Measurements from ENCODE around the gene RALY. TPM values are rescaled to one million over a fixed set of nuclear protein-coding genes. Genes with fewer than 3 reads are reported as not detected.

Gene RALY
- total and polyA plus RNA-seq, 10 of the 15 experiments (the other 5 are each of a cell fraction or from before 2014, with no cell fraction given): 1.2 to 246 (median 137) TPM

DNA sequence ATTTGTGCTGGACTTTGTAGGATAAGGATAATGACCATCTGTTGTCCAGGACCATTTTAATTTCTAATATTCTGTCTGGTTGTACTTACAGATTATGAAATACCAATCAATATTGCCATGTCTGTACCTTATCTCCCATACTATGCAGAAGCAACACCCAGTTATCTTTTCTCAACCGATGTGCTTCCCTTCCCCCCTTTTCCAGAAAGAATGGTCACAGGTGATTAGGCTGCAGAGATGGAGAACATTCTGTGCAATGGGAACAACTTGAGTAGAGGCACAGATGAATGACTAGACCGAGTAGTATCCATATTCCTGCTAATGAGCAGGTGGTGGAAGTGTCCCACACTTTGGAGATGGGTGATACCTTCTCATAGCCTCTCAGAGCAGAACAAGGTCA lies 10.5 kb downstream of the RALY start (continued):
- TF ChIP-seq, protein P1, sequence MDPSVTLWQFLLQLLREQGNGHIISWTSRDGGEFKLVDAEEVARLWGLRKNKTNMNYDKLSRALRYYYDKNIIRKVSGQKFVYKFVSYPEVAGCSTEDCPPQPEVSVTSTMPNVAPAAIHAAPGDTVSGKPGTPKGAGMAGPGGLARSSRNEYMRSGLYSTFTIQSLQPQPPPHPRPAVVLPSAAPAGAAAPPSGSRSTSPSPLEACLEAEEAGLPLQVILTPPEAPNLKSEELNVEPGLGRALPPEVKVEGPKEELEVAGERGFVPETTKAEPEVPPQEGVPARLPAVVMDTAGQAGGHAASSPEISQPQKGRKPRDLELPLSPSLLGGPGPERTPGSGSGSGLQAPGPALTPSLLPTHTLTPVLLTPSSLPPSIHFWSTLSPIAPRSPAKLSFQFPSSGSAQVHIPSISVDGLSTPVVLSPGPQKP (IDR thresholded peaks at IDR 0.05; ENCODE audit: low read depth, low read length): no peak
- TF ChIP-seq SUZ12 (IDR thresholded peaks at IDR 0.05; ENCODE audit: unreplicated experiment) (no peak), ZZZ3 (IDR thresholded peaks at IDR 0.05; ENCODE audit: control insufficient read depth, insufficient read length, low read depth) (no peak), GABPA (IDR thresholded peaks at IDR 0.05; ENCODE audit: low read depth) (no peak), SMAD1 (IDR thresholded peaks at IDR 0.05; ENCODE audit: low read depth, partially characterized antibody) (no peak), FOS (IDR thresholded peaks at IDR 0.05; ENCODE audit: borderline replicate concordance, extremely low read depth, insufficient read length) (no peak)
- TF ChIP-seq, protein P2, sequence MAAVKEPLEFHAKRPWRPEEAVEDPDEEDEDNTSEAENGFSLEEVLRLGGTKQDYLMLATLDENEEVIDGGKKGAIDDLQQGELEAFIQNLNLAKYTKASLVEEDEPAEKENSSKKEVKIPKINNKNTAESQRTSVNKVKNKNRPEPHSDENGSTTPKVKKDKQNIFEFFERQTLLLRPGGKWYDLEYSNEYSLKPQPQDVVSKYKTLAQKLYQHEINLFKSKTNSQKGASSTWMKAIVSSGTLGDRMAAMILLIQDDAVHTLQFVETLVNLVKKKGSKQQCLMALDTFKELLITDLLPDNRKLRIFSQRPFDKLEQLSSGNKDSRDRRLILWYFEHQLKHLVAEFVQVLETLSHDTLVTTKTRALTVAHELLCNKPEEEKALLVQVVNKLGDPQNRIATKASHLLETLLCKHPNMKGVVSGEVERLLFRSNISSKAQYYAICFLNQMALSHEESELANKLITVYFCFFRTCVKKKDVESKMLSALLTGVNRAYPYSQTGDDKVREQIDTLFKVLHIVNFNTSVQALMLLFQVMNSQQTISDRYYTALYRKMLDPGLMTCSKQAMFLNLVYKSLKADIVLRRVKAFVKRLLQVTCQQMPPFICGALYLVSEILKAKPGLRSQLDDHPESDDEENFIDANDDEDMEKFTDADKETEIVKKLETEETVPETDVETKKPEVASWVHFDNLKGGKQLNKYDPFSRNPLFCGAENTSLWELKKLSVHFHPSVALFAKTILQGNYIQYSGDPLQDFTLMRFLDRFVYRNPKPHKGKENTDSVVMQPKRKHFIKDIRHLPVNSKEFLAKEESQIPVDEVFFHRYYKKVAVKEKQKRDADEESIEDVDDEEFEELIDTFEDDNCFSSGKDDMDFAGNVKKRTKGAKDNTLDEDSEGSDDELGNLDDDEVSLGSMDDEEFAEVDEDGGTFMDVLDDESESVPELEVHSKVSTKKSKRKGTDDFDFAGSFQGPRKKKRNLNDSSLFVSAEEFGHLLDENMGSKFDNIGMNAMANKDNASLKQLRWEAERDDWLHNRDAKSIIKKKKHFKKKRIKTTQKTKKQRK (IDR thresholded peaks at IDR 0.05; ENCODE audit: low read depth, low read length): no peak

All from GM12878 (cell line).